NCI-H128 (cell line): ENCODE data around the gene UBQLN3.

Experiments
- DNase-seq: peaks from one replicate; lab custom pipeline; 2025; ENCODE audit not compliant: unreplicated experiment; lab: John Stamatoyannopoulos, UW

UBQLN3 gene

DNA sequence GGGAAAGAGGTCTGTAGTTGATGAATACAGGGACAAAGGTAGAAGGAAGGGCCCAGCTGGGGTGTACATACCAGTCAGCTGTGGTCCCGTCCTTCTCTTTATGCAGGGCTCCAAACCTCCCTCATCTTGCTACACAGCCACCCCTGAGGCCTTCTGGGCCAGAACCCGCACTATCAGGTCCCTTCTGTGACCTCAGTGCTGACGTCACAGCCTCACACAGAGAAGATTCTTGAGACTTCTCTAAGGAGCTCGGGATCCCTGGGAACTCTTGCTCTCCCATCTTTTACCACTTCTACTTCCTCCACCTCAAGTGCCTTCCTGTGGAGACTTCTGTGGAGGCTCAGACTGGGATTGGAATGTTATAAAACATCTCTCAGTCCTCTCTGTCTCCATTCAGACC, at the start of gene UBQLN3:
TSS of gene UBQLN3 (minus strand) at position 155 of the 400 bp plus-strand sequence. CDS start 399 bp downstream, outside the sequence.
- no peak for DNase-seq

DNA sequence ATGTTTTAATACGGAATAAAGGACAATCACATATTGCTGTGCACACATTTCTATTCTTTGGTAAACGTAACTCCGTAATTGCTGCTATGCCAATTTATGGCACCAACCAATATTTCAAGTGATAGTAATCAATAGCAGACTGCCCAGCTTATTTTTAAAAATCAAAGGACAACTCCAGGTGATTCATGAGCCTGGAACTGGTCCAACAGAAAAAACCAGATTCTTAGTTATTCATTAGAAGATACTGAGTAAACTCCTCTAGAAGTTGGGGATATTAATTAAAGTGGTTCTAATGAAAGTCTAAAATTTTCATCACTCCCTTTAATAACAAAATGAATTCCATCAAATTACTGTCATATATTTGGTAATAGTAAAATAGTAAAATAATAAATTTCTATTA, 48.0 kb upstream of the UBQLN3 start:
- no peak for DNase-seq

DNA sequence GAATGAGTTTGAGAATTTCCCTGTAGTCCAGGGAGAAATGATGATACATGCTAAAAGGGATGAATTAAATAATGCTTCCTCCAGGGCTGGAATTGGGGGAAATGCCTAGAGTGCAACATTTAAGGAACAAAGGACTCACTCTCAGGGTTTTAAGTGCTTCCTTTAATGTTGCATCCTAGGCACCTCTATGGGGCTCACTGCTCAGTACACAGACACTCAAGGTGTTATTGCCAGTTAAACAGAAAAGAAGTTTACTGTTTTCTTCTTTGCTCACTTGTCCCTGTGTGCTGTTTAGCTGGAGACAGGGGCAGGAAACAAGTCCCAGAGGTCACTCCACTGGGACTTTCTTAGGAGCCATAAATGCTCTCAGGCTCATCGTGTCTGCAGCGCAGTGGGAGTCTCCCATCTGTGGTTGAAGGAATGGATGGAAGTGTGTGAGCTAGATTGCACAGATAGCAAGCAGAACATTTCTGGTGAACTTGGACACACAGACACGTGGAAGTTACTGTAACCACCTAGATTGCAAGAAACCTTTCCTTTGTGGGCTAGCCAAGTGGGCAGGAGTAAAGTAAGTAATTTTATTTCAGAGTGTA, 46.9 kb upstream of the UBQLN3 start:
- no peak for DNase-seq

DNA sequence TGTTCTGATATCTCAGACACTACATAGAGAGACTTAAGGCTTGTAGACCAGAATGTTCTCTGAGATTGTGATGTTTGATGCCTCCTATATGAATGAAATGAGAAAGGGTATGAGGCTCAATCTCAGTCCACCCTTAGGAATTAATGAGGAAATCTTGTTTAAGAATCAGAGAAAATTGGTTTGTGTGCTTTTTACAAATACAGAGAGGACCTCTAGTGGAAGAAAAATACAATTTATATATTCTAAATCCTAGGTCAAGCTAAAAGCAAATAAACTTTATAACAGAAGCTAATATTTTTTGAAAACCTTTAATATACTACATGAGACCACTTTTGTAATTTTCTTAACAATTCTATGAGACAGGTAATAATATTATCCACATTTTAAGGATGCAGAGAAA, 43.6 kb upstream of the UBQLN3 start:
- no peak for DNase-seq

DNA sequence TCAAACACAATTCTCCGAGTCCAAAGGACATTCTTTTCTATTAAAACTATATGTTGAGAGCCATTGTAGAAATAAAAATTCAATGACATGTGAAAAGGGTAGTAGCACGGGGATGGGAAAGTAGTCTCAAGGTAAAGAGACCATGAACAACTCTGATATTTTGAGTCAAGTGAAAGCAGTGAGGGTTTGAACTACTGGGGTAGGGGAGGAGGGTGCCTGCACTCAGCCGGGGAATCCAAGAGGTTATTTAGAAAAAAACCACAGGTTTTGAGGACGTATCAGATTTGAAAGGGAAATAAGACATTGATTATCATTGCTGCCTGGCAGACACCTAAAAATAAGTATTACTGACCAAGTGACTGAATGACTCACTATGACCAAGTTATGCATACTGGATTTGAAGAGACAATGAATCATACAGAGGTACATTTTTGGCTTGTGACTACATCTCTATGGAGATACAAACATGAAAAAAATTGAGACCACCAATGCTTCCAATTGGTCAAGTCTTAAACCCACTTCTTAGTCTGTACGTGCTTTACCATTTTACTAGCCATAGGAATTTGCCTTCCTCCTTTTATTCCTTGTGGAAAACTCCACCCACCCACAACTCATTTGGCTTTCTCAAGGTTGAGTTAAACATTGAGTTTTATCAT, 40.8 kb upstream of the UBQLN3 start:
- no peak for DNase-seq

DNA sequence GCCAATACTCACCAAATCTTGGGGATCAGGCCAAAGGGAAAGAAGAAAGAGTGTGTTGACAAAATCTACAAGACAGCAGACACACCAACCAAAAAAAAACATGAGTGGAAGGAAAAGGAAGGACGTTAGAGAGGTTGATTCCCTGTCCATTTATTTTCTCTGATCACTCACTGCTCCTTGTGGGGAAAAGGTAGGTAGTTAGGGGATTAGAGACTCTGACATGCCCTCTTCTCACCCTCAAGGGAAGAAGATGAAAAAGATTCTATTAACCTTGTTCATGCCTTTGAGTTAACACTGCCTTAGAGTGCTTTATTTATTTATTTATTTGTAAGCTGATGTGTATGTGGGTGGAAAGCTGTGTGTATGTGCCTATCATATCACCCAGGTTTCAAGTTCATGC, 38.7 kb upstream of the UBQLN3 start, which contains the start of gene OR52H1:
TSS of gene OR52H1 (minus strand) at position 101 of the 400 bp plus-strand sequence. CDS start 3,035 bp downstream, outside the sequence.
- DNase-seq, result no peak

DNA sequence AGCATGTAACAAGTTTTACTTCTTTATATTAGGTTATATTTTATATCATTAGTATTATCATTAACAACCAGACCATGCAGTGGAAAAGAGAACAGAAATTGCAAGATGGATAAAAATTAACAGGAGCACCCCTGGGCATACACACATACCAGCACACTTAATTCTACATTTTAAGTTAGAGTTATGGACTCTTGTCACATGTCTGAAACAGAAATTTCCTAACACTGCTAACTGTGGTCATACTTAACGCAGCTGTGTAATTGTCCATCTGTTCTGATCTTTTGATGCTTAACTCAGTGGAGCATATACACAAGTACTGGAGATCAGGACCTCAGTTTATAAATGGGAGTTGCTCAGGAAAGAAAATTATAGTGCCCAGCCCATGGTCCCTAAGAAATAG, 38.2 kb upstream of the UBQLN3 start:
- no peak for DNase-seq

DNA sequence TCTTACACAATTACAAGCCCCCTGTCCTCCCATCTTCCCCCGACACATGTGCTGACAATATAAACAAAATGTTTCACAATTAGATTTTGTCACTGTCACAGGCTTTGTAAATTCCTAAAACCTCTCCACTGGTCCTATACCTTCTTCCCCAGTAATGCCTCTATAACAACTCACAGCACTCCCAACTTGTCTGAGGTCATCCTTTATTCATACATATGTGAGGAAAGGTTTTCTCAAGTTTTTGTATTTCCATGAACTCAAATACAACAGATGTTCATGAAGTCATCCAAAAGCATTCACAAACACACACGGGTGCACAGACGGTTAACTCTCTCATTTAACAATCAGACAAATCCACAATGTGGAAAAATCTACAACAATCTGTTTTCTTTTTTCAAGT, 36.7 kb upstream of the UBQLN3 start:
- DNase-seq, result no peak

DNA sequence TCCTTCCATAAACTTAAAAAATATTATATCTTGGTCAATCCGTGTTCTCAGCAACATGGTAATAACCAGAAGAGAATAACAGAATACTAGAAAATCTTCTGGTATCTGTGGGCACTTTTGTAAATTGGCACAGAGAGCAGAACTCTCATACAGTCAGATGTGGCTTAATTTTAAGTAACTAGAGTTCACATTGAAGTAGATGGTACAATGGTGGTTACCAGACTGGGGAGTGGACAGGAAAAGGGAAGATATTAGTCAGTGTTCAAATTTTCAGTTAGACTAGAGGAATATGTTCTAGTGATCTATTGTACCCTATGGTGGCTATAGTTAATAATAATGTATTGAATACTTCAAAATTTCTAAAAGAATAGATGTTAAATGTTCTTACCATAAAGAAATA, 31.7 kb upstream of the UBQLN3 start:
- DNase-seq, result no peak

DNA sequence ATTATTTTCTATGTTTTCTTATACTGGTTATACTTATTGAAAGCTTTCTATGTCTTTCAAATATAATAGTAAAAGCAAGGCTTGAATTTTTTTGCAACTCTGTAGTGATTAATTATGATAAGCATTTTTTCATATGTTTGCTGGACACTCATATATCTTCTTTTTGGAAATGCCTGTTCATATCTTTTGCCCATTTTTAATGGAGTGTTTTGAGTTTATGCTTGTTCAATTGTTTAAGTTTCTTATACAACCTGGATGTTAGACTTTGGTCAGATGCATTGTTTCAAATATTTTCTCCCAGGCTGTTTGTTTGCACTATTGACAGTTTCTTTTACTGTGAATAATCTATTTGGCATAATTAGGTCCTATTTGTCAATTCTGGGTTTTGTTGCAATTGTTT, 26.7 kb upstream of the UBQLN3 start:
- no peak for DNase-seq

DNA sequence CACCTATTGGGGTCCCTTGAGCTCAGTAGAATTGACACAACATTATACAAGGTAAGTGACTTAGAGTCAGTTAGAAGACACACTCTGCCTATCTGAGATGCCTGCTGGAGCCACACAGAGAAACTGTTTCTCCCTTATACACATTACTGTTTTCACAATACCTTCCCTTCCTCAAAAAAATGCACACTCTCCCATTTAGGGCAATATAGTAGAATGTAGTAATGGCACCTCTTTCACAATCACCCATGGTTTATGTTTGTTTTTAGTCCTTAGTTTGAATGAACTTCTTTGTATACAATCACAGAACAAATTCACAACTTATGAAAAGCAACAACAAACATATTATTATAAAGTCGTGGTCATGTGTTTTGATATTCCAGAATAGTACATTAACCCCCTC, 24.3 kb upstream of the UBQLN3 start:
- DNase-seq, result no peak

DNA sequence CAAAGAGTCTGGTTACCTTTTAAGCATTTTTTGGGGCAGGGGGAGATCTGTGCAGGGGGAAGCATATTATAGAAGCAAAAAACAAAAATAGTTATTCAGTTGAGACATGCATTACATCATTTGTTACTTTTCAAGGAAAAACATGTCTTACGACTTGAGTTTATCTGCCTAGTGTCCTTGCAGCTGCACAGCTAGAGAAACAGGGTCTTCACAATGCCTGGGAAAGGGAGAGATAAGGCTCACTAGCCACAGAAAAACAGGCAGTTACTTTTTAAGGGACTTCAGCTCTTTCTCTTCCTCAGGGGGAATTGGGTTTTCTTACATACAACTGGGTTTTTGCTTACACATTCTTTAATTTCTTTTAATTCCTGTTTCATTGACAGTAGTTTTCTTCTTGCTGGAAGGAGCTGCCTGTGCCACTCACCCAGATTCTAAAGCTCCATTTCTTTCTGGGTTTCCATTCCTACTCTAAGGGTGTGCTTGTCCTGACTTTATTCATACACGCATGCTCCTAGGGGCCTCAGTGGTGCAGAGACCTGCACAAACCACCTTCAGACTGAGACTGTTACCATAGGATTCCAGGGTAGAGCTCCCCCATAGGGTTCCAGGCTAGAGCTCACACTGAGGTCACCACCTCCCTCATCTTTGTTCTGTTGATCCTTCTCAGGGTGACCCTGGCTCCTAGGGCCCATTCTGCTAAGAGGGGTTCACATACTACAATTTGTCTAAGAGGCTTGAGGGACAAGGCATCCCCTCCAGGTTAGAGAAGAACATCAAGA, 21.5 kb upstream of the UBQLN3 start:
- no peak for DNase-seq

DNA sequence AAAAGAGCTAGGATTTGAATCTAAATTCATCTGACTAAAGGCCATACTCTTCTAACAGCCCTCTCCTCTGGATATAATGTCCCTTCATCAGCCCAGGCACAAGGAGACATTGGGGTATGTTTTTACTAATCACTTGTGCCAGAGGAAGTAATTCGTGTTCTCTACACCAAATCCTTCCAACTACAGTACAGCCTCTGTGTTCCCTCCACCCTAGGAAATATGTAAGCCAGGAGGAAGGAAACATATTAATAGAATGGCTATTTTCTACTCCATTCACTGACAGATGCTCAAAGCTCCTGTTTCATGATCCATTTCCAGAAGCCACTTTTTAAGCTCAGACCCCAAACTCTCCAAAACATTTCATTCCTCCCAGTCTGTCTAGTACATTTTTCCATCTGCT, 18.7 kb upstream of the UBQLN3 start:
- DNase-seq, result no peak

DNA sequence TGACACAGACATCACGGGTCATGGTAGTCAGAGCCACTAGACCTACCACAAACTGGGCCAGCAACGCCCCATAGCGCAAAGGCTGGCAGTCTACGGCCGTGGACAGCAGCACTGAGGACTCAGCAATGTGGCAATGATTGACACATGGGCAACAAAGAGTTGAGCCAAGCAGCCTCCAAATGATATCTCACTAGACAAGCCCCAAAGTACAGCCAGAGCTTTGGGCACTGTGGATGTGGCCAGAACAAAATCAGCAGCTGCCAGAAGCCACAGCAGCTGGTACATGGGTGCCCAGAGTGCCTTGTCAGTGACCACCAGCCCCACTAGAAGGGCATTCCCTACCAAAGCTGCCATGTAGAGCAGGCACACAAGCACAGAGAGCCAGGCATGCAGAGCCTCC, 18.0 kb upstream of the UBQLN3 start:
- no peak for DNase-seq

DNA sequence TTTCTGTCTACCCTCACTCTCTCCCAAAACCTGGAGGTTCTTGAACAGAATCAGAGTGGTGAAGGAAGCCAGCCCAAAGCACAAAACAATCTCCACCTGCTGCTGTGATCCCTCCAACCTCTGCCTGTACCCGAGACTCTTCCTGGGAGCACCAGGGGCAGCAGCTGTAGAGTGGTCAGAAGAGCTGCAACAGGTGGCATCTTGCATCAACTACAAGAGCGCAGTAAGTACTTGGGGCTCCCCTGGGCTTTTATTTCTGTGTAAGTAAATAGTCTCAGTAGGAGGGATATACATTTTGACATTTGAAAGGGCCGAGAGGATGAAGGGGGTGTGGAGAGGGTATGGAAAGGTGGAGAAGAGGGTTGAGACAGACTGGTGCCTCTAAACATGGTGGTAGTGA, 15.0 kb upstream of the UBQLN3 start:
- no peak for DNase-seq

DNA sequence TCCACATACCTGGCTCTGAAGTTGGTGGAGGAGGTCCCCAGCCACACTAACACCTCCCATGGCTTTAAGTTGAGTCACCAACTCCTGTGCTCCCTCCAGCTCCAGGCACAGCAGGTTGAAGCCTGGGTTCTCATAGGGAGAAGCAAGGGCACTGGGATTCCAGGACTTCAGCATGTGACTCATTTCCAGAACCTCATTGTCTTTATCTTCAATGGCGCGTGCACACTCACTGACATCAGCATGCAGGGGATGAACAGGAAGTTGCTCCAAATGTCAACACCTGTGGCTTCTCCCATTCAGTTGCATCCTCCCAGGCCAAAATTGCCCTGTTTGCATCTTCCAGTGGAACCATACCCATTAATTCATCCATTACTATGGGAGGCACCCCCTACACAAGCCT, 12.6 kb upstream of the UBQLN3 start:
- DNase-seq, result no peak

DNA sequence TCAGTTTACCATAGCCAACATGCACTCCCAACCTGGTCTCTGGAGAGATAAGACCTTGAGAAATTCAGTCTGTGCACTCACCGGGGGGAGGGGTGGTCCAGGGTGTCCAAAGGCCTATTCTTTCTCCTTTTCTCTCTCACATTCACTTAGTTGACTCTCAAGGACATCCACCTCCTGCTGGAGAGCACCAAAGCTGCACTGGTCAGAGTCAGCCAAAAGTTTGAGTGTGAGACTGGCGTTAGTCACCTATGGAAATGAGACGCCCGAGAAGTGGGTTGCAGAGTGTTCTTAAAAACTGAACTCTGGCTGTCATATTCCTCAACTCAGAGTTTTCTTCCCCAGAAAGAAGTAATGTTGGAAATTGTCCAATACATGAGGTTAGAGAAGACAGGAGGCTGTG, 11.8 kb upstream of the UBQLN3 start:
- no peak for DNase-seq

DNA sequence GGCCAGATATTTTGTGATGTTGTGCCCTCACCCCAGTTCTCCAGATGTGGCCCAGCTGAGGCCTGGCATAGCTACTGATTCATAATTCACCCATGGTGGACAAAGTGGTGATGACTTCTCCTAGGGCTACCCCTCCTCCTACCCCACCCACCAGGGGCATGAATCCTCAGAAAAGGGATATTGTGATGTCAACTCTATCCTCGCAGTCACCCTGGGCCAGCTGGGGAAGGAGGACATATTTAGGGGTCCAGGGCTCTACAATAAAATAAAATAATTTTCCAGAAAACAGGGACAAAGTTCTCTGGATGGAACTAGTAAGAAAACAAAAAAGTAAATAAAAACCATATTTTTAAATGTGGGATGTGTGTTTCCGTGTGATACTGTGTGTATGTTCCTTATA, 6.8 kb upstream of the UBQLN3 start, which contains the start of gene UBQLNL:
TSS of gene UBQLNL (minus strand) at position 101 of the 400 bp plus-strand sequence. CDS start 258 bp downstream, outside the sequence.
- DNase-seq, result no peak

DNA sequence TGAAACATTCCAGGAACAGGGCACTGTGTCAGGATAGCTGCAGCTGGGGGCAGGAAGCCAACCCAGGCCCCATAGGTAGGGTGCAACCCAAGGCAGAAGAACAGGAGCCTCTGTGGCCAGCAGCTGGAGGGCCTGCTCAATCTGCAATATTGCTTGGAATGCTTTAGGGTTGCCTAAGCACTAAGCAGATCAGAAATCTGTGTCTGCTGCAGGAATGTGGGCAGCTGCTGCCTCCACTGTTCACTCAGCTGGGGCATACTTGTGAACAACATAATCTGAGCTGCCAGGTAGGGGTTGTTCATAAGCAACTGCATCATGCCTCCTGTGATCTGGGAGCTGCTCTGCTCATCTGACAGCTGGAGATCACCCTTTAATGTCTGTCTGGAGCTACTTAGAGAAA, 5.1 kb upstream of the UBQLN3 start:
- DNase-seq, result no peak

DNA sequence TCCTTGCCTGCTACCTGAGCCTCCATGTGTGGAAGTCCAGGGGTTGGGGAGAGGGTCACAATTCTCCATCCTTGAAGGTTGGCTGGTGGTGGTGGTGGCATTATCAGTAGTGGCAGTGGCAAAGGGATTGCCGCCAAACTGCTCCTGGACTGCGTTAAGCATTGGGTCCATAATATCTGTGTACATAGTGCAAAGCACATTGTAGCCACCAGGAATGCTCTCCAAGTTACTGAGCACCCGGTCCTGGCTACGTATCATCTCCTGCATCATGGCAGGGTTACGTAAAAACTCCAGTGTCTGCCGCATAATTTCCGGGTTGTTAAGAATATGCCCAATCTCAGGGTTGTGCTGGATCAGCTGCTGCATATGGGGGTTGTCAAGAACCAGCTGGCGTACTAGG, 1.2 kb downstream of the UBQLN3 start:
- DNase-seq, result no peak

DNA sequence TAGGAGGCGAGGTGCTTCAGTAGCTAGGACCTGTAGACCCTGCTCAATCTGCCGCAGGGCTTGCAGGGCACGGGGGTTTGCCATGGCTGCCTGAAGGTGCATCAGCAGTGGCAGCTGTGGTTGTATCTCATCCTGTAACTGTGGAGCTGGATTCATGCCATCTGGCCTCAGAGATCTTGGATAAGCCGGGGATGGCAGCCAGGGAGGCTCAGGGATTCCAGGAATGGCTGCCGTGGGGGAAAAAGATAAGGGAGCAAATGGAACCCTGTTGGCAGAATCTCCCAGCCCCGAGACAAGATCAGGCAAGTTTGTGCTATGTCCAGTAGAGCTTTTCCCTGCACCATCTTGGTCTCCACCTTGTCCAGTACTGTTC, 1.8 kb downstream of the UBQLN3 start:
- no peak for DNase-seq
